ENCODE data around the gene UBE2C.
"Not testable (repeated sequence)": the region's sequence is repeated elsewhere in the genome, so short reads cannot be mapped to it uniquely, and the experiment has no call there.

- TF ChIP-seq CTCF, POLR2A (IDR thresholded peaks at IDR 0.05): not testable (repeated sequence)
Measured at GRCh38 chr20:45829673-45830106, 17.2 kb downstream of the UBE2C start.

Data from right lobe of liver (tissue), 4 donors.